Adrenal gland (tissue), 5 donors: ENCODE results near the gene COPS3.

ENCODE experiments used
- CTCF ChIP-seq, 6 experiments: fragments of 450-650 bp in 4 of 6; fragments of 200-600 bp in 2 of 6; sonication (generic) in 1 of 6; IDR thresholded peaks; 1 replicate in 5 of 6; 2 replicates in 1 of 6; pipeline versions ENCODE4 v1.5.1 to v1.8.0; 2016 to 2021; ENCODE audit warnings: antibody characterized with exemption in 6 of 6, mild to moderate bottlenecking in 2 of 6, moderate library complexity in 1 of 6
- POLR2A ChIP-seq, 2 donors: fragments of 450-650 bp; IDR thresholded peaks; one replicate each; pipeline ENCODE4 v1.6.1; 2017; ENCODE audit warnings: antibody characterized with exemption in 2 of 2, mild to moderate bottlenecking in 2 of 2, moderate library complexity in 1 of 2
- donor health status: DM: no; HTN: no; CAD: no.

GRCh38 chr17:17321356-17322025, 40.4 kb upstream of the COPS3 start:
- TF ChIP-seq CTCF (IDR thresholded peaks at IDR 0.05) = no peak
- no peak for TF ChIP-seq POLR2A (IDR thresholded peaks at IDR 0.05)
